DND-41 (cell line): ENCODE results near the gene SART3.

Source experiments
- CTCF ChIP-seq: IDR thresholded peaks from 2 replicates; pipeline ENCODE4 v1.5.1; 2012; ENCODE audit warnings: borderline replicate concordance, low read length, moderate library complexity, mild to moderate bottlenecking; ENCODE audit not compliant: poor library complexity, severe bottlenecking; ENCODE audit errors: extremely low read depth
- EZH2 ChIP-seq: IDR thresholded peaks from 3 replicates; pipeline ENCODE4 v1.6.1; 2012; ENCODE audit warnings: borderline replicate concordance, low read depth, mild to moderate bottlenecking, moderate library complexity, low read length, inconsistent platforms; ENCODE audit not compliant: severe bottlenecking

DNA sequence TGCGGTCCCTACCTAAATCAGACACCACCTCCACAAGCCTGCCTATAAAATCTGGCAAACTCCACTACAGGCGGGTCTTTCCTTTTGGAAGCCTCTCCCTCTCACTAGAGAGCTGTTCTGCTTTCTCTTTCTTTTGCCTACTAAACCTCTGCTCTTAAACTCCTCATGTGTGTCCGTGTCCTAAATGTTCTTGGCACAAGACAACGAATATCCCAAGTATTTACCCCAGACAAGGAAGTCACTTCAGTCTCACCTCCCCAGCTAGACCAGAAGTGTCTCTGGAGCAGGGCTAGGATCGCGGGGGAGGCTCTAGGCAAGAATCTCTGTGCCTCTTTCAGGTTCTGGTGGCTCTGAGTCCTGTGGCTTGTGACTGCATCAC is 83.1 kb downstream of the SART3 start:
- no peak for TF ChIP-seq CTCF
- no peak for TF ChIP-seq EZH2
